ENCODE measurements around the gene LENG8. TPM values are rescaled to one million over a fixed set of nuclear protein-coding genes. Genes with fewer than 3 reads are reported as not detected.

Gene LENG8
- total RNA-seq, 2 experiments from 2014 or later: 163 to 176 TPM

DNA sequence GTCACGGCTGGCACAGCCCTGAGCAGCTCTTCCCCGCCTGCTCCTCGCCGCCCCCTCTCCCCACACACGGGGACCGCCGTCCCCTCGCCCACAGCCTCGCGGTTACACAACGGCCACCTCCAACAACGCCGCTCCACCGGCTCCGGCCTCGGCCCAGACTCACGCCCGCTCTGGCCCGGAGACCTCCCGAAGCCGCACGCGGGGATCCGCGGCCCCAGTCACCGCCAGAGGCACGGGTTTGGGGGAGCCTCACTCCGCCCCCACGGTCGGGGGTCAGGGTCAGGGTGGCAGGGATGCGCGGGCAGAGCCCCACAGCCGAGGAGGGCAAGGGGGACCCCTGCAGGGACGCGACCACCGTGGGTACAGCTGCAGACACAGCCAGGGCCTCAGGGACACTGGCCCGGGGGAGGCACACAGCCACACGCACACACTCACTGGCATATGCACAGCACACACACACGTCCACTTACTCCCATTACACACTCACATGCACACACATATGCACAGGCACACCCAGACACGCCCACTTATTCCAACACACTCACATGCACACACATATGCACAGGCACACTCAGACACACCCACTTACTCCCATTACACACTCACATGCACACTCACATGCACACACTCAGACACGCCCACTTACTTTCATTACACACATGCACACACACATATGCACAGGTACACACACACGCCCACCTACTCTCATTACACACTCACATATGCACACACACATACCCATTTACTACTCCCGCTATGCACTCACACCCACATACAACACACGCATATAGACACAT, 32.1 kb upstream of the LENG8 start:
- Mint-ChIP-seq H3K9me3 (no peaks in the 10 kb centered on the region), H3K4me1 (ENCODE audit: low read depth) (peaks cover 15% of the 10 kb centered on the region), H3K36me3 (no peaks in the 10 kb centered on the region), H3K27ac (no peak overlapping the region), H3K27me3 (peaks cover 42% of the 10 kb centered on the region), H3K4me3 (no peak overlapping the region)
- intact Hi-C loops (cut with micrococcal nuclease): no loop called here
- ChIA-PET POLR2A (interaction anchor here (0.6 kb wide), 1 partner anchor 16 kb away, joined by 3 read pairs; no protein-coding TSS in a partner anchor), CTCF (interaction anchor here (0.9 kb wide), 1 partner anchor 26 kb away, joined by 5 read pairs; no protein-coding TSS in a partner anchor)
- no peak for DNase-seq

DNA sequence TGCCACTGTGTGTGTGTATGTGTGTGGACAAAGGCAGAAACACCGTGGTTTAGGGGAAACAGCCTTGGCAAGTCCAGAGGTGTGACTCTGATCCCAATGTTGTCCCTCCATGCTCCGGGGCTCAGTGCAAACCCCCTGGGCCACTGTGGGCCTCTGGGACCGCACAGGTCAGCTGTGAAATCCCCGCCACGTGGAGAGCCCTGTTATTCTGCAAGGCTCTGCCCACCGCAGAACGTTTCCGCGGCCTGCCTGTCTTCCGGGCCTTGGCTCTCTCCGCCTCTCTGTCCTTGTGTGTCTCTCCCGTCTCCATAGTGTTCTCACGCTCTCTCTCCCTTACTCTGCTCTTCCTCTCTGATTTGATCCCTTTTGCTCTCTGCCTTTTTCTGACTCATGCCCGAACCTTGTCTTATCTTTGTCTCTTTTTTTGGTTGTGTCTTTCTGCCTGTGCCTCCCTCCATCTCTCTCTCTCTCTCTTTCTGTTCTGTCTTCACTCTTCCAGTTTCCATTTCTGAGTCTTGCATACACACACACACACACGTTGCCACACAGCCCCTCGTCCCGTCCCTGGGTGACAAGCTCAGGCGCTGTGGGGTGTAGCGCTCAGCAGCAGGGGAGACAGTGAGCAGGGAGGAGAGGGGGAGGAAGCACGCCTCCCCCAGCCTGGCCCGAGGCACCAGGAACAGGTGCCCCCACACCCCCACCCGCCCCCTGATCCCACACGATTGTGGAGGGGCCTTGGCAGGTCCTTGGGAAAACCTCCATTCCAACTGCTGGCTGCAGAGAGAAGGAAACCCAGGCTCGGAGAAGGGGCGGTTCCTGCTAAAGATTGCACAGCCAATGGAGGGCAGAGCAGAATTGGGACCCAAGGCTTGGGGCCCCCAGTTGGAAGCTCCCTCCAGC, 30.7 kb upstream of the LENG8 start:
- peaks cover 15% of the 10 kb centered on the region for H3K4me1 Mint-ChIP-seq (ENCODE audit: low read depth)
- peaks cover 43% of the 10 kb centered on the region for H3K27me3 Mint-ChIP-seq
- intact Hi-C loops (cut with micrococcal nuclease): no loop called here
- peak; percentile 51 for DNase-seq
- peak overlapping the region; percentile 2 for H3K27ac Mint-ChIP-seq
- ChIA-PET CTCF (interaction anchor here (3.1 kb wide), 1 partner anchor 27 kb away, joined by 15 read pairs; no protein-coding TSS in a partner anchor), POLR2A (no interaction called here)
- H3K4me3 Mint-ChIP-seq: no peak overlapping the region
- no peaks in the 10 kb centered on the region for H3K9me3 Mint-ChIP-seq
- no peaks in the 10 kb centered on the region for H3K36me3 Mint-ChIP-seq

DNA sequence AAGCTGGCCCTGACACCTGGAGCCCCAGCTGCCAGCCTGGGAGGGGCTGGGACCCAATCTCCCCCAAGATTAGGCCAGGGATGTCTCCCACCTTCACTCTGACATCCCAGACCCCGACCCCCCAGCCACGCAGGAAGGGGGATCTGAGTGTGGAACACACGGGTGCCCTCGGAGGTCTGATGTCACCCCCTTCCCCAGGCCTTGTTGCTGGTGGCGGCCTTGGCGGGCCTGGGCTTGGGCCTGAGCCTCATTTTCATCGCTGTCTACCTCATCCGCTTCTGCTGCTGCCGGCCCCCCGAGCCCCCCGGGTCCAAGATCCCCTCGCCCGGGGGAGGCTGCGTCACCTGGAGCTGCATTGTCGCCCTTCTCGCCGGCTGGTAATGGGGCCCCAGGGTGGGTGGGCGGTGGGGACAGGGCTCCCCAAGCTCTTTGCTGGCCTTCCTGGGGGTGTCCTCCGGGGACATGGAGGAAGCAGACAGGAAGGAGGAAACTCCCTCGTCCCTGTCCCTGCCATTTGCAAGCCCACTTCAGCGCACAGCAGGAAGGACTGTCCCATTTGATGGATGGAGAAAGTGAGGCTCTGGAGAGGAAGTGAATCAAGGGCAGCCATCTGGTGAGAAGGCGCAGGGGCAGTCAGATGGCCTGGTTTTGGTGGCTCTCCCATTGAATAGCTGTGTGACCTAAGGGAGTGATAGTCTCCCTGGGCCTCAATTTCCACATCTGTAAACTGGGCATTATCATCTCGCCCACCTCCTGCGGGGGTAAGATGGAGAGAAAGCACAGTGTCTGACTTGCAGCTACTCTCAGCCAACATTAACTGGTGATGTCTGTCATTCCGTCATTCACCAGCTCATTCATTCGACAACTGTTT, 29.8 kb upstream of the LENG8 start:
- Mint-ChIP-seq H3K27me3 (peaks cover 42% of the 10 kb centered on the region), H3K4me1 (ENCODE audit: low read depth) (peaks cover 15% of the 10 kb centered on the region), H3K27ac (no peak overlapping the region), H3K9me3 (no peaks in the 10 kb centered on the region), H3K4me3 (no peak overlapping the region), H3K36me3 (no peaks in the 10 kb centered on the region)
- no peak for DNase-seq
- ChIA-PET POLR2A (no interaction called here), CTCF (interaction anchor here (1.0 to 3.1 kb wide), 2 partner anchors 28 to 32 kb away, joined by 3 to 15 read pairs; no protein-coding TSS in a partner anchor)
- intact Hi-C loops (cut with micrococcal nuclease): no loop called here

DNA sequence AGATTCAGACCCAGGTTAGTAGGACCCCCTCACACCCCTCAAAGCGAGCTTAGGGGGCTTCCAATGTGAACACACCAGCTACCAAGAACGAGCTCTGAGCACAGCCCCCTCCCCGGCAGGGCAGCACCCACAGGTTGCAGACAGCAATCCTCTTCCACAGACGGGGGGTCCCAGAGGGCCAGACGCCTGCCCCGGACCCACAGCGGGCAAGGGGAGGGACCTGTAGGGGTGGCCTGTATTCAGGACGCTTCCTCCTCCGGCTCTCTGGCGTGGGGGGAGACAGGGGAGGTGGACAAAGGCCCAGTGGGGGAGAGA, 29.0 kb upstream of the LENG8 start:
- intact Hi-C loops (cut with micrococcal nuclease): no loop called here
- no peak overlapping the region for H3K27ac Mint-ChIP-seq
- no peaks in the 10 kb centered on the region for H3K36me3 Mint-ChIP-seq
- H3K4me1 Mint-ChIP-seq (ENCODE audit: low read depth): peaks cover 15% of the 10 kb centered on the region
- POLR2A ChIA-PET: no interaction called here
- CTCF ChIA-PET: interaction anchor here (1.0 to 3.1 kb wide), 2 partner anchors 29 to 33 kb away, joined by 3 to 15 read pairs; no protein-coding TSS in a partner anchor
- H3K9me3 Mint-ChIP-seq: no peaks in the 10 kb centered on the region
- no peak overlapping the region for H3K4me3 Mint-ChIP-seq
- no peak for DNase-seq
- peaks cover 40% of the 10 kb centered on the region for H3K27me3 Mint-ChIP-seq

DNA sequence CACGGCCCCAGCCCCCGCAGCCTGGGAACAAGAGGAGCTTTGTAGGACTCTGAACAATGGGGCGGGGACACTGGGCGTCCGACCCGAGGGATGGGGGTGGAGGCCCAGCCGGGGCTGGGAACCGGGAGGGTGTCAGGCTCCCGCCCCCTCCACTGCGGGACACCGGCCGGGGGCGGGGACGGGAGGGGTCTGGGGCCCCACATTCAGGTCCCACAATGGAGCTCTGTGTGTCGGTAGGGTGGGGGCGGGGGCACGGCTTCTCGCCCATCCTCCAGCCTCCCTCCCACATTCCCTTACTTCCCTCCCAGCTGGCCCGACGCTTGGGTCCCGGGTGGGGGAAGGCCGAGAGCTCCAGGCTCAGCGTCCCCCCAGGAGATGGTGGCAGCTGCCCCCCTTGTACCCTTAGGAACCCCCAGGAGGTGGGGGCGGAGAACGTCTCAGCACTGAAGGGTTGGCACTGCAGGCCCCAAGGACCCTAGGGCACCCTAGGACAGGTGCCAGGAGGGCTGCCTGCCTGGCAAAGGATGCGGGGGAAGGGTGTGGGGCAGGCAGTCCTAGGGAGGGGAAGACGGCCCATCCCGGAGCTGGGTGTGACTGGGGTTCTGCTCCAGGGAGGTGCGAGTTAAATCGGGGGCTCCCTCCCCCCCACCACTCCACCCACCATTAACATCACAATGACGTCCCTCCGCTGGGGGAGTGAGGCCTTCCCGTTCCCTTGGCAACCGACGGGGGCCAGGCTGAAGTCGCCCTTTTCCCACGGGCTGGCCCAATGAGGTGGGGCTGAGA, 28.4 kb upstream of the LENG8 start:
- DNase-seq: no peak
- H3K9me3 Mint-ChIP-seq: no peaks in the 10 kb centered on the region
- CTCF ChIA-PET: interaction anchor here (1.8 to 3.1 kb wide), 2 partner anchors 30 to 155 kb away, joined by 6 to 15 read pairs; no protein-coding TSS in a partner anchor
- H3K27ac Mint-ChIP-seq: no peak overlapping the region
- intact Hi-C loops (cut with micrococcal nuclease): no loop called here
- H3K4me1 Mint-ChIP-seq (ENCODE audit: low read depth): peaks cover 15% of the 10 kb centered on the region
- POLR2A ChIA-PET: no interaction called here
- H3K36me3 Mint-ChIP-seq: no peaks in the 10 kb centered on the region
- H3K4me3 Mint-ChIP-seq: no peak overlapping the region
- H3K27me3 Mint-ChIP-seq: peaks cover 40% of the 10 kb centered on the region

DNA sequence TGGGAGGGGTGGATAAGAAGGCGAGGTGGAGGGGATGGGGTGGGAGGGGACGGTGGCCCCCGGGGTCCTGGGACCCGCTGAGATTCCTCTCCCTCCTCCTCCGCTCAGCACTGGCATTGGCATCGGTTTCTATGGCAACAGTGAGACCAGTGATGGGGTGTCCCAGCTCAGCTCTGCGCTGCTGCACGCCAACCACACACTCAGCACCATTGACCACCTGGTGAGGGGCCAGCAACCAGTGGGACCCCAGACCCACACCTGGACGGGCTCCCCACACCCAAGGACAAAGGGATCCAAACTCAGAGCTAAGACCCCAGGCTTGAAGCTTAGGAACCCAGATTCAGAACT, 27.9 kb upstream of the LENG8 start:
- no peaks in the 10 kb centered on the region for H3K9me3 Mint-ChIP-seq
- ChIA-PET CTCF (interaction anchor here (1.8 to 3.1 kb wide), 2 partner anchors 30 to 155 kb away, joined by 6 to 15 read pairs; no protein-coding TSS in a partner anchor), POLR2A (no interaction called here)
- peaks cover 39% of the 10 kb centered on the region for H3K27me3 Mint-ChIP-seq
- H3K27ac Mint-ChIP-seq: no peak overlapping the region
- no peaks in the 10 kb centered on the region for H3K36me3 Mint-ChIP-seq
- intact Hi-C loops (cut with micrococcal nuclease): no loop called here
- H3K4me1 Mint-ChIP-seq (ENCODE audit: low read depth): peaks cover 15% of the 10 kb centered on the region
- DNase-seq: no peak
- no peak overlapping the region for H3K4me3 Mint-ChIP-seq

GRCh38 chr19:54421521-54421920, 27.5 kb upstream of the LENG8 start:
- H3K27me3 Mint-ChIP-seq: peaks cover 41% of the 10 kb centered on the region
- H3K9me3 Mint-ChIP-seq: no peaks in the 10 kb centered on the region
- DNase-seq: no peak
- H3K36me3 Mint-ChIP-seq: no peaks in the 10 kb centered on the region
- H3K4me3 Mint-ChIP-seq: no peak overlapping the region
- CTCF ChIA-PET: interaction anchor here (1.8 to 3.1 kb wide), 2 partner anchors 30 to 155 kb away, joined by 6 to 15 read pairs; no protein-coding TSS in a partner anchor
- intact Hi-C loops (cut with micrococcal nuclease): no loop called here
- POLR2A ChIA-PET: no interaction called here
- H3K27ac Mint-ChIP-seq: no peak overlapping the region
- peaks cover 15% of the 10 kb centered on the region for H3K4me1 Mint-ChIP-seq (ENCODE audit: low read depth)

DNA sequence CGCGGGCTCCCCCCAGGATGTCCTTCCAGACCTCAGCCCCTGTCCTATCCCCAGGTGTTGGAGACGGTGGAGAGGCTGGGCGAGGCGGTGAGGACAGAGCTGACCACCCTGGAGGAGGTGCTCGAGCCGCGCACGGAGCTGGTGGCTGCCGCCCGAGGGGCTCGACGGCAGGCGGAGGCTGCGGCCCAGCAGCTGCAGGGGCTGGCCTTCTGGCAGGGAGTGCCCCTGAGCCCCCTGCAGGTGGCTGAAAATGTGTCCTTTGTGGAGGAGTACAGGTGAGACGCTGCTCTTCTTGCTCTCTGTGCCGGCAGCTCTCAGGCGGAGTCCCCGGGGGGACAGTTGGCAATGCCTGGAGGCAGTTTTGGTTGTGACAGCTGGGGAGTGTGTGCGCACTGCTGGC, 26.9 kb upstream of the LENG8 start:
- H3K4me3 Mint-ChIP-seq: no peak overlapping the region
- H3K4me1 Mint-ChIP-seq (ENCODE audit: low read depth): peaks cover 13% of the 10 kb centered on the region
- H3K27ac Mint-ChIP-seq: no peak overlapping the region
- H3K27me3 Mint-ChIP-seq: peaks cover 42% of the 10 kb centered on the region
- no peaks in the 10 kb centered on the region for H3K9me3 Mint-ChIP-seq
- ChIA-PET CTCF (interaction anchor here (1.8 kb wide), 1 partner anchor 156 kb away, joined by 6 read pairs; no protein-coding TSS in a partner anchor), POLR2A (no interaction called here)
- no peak for DNase-seq
- intact Hi-C loops (cut with micrococcal nuclease): no loop called here
- H3K36me3 Mint-ChIP-seq: no peaks in the 10 kb centered on the region

- POLR2A ChIA-PET: no interaction called here
- H3K9me3 Mint-ChIP-seq: no peaks in the 10 kb centered on the region
- H3K4me3 Mint-ChIP-seq: no peak overlapping the region
- CTCF ChIA-PET: interaction anchor here (1.0 kb wide), 1 partner anchor 15 kb away, joined by 3 read pairs; no protein-coding TSS in a partner anchor
- no peak overlapping the region for H3K27ac Mint-ChIP-seq
- intact Hi-C loops (cut with micrococcal nuclease): no loop called here
- no peaks in the 10 kb centered on the region for H3K36me3 Mint-ChIP-seq
- peaks cover 34% of the 10 kb centered on the region for H3K27me3 Mint-ChIP-seq
- no peaks in the 10 kb centered on the region for H3K4me1 Mint-ChIP-seq (ENCODE audit: low read depth)
- no peak for DNase-seq
Measured at GRCh38 chr19:54424201-54424600, 24.8 kb upstream of the LENG8 start.

DNA sequence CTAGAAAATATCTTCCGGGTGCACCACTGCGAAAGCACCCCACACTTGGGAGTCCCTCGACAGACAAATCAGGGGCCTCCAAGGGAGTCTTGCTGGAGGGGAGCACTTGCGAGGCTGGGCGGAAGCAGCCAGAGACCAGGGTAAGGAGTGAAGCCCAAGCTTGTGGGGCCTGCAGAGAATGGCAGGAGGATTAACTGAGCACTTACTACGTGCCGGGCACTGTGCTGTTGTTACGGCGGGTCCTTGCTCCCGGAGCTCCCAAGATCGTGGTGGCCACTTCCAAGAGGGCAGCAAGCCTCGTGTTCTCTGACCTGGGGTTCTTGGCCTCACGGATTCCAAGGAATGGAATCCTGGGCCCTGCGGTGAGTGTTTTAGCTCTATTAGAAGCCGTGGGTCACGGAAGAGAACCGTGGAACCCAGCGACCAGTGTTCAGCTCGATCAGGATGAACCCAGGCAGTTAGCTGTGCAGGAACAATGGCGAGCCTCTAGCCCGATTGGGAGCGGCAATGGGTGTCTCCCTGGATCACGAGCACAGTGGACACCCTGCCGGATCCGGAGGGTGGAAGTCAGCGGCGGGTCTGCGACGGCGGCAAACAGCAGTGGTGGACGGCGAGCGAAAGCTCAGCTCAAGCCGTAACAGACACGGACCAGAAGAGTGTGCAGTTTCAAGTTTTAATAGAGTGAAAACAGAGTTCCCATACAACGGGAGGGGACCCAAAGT, 24.2 kb upstream of the LENG8 start:
- Mint-ChIP-seq H3K4me3 (no peak overlapping the region), H3K27ac (no peak overlapping the region), H3K36me3 (no peaks in the 10 kb centered on the region), H3K27me3 (peaks cover 31% of the 10 kb centered on the region), H3K4me1 (ENCODE audit: low read depth) (no peaks in the 10 kb centered on the region), H3K9me3 (no peaks in the 10 kb centered on the region)
- ChIA-PET POLR2A (no interaction called here), CTCF (interaction anchor here (0.6 kb wide), 1 partner anchor 68 kb away, joined by 4 read pairs; no protein-coding TSS in a partner anchor)
- DNase-seq: no peak
- intact Hi-C loops (cut with micrococcal nuclease): no loop called here

DNA sequence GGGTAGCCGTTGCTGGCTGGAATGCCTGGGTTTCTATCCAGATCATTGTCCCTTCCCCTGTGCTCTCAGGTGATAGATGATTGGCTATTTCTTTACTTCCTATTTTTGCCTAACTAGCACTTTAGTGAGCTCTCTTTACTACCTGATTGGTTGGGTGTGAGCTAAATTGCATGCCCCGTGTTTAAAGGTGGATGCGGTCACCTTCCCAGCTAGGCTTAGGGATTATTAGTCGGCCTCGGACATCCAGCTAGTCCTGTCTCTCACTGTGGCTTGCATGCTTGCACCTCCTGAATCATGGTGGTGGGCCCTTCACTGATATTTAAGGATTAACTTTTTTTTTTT, 23.6 kb upstream of the LENG8 start:
- POLR2A ChIA-PET: no interaction called here
- Mint-ChIP-seq H3K27ac (no peak overlapping the region), H3K27me3 (peaks cover 30% of the 10 kb centered on the region), H3K9me3 (no peaks in the 10 kb centered on the region), H3K36me3 (no peaks in the 10 kb centered on the region), H3K4me3 (no peak overlapping the region), H3K4me1 (ENCODE audit: low read depth) (no peaks in the 10 kb centered on the region)
- CTCF ChIA-PET: interaction anchor here (0.6 kb wide), 1 partner anchor 69 kb away, joined by 4 read pairs; no protein-coding TSS in a partner anchor
- DNase-seq: no peak
- intact Hi-C loops (cut with micrococcal nuclease): no loop called here
